OCI-LY3 (cell line): ENCODE measurements around the gene ZNF611.
"Not testable (repeated sequence)": the region's sequence is repeated elsewhere in the genome, so short reads cannot be mapped to it uniquely, and the experiment has no call there.

Experiments used
- H2AFZ ChIP-seq: fragments of 200-600, 300-600 bp; shearing (Covaris generic); 2 replicates; pipeline ENCODE4 v1.6.0; 2014; ENCODE audit warnings: antibody characterized with exemption, low read depth, low read length
- H3K27ac ChIP-seq: fragments of 200-600, 300-600 bp; sonication (generic); 2 replicates; pipeline ENCODE4 v1.5.1; 2014; ENCODE audit warnings: mild to moderate bottlenecking, low read length, moderate library complexity, mixed read lengths
- H3K27me3 ChIP-seq: fragments of 200-600, 300-600 bp; sonication (generic); 2 replicates; pipeline ENCODE4 v1.6.1; 2014; ENCODE audit warnings: low read depth, low read length, mixed read lengths
- H3K36me3 ChIP-seq: fragments of 200-600, 300-600 bp; sonication (generic); replicated peaks from 2 replicates; pipeline ENCODE3; 2014; ENCODE audit warnings: low read depth, low read length, mixed read lengths
- H3K4me1 ChIP-seq: fragments of 300-600, 200-600 bp; sonication (generic); 2 replicates; pipeline ENCODE4 v1.6.1; 2014; ENCODE audit warnings: low read length, mixed read lengths
- H3K4me2 ChIP-seq: fragments of 200-600, 300-600 bp; sonication (generic); 2 replicates; pipeline ENCODE4 v1.6.1; 2014; ENCODE audit warnings: low read length, mixed read lengths
- H3K4me3 ChIP-seq: fragments of 300-600, 200-600 bp; sonication (generic); 2 replicates; pipeline ENCODE4 v1.5.1; 2014; ENCODE audit warnings: antibody characterized with exemption, mild to moderate bottlenecking, low read length, moderate library complexity
- H3K79me2 ChIP-seq: fragments of 300-600, 200-600 bp; shearing (Covaris generic); 2 replicates; pipeline ENCODE4 v1.6.1; 2014; ENCODE audit warnings: mild to moderate bottlenecking, low read length, mixed read lengths
- H3K9ac ChIP-seq: fragments of 300-600, 200-600 bp; shearing (Covaris generic); 2 replicates; pipeline ENCODE4 v1.6.0; 2014; ENCODE audit warnings: mild to moderate bottlenecking, low read length, moderate library complexity
- H3K9me3 ChIP-seq: fragments of 200-600, 300-600 bp; shearing (Covaris generic); 2 replicates; pipeline ENCODE4 v1.6.1; 2014; ENCODE audit warnings: low read length, mixed read lengths; ENCODE audit not compliant: insufficient read depth
- H4K20me1 ChIP-seq: fragments of 200-600, 300-600 bp; sonication (generic); 2 replicates; pipeline ENCODE4 v1.6.1; 2016; ENCODE audit warnings: low read length, mixed read lengths; ENCODE audit not compliant: insufficient read depth
- CTCF ChIP-seq: fragments of 200-600, 300-600 bp; sonication (generic); IDR thresholded peaks from 2 replicates; pipeline ENCODE4 v1.5.1; 2014; ENCODE audit warnings: antibody characterized with exemption, low read length, low read depth
- EZH2phosphoT487 ChIP-seq: fragments of 200-600 bp; shearing (Covaris generic); IDR thresholded peaks from 2 replicates; pipeline ENCODE4 v1.6.1; 2018; ENCODE audit warnings: antibody characterized with exemption, mixed run types, low read depth

The ZNF611 gene

GRCh38 chr19:52710538-52710937, 24.3 kb downstream of the ZNF611 start:
- Histone ChIP-seq H3K4me3 (no peak overlapping the region), H4K20me1 (no peaks in the 10 kb centered on the region), H3K36me3 (peaks cover 59% of the 10 kb centered on the region), H3K9me3 (peaks cover 12% of the 10 kb centered on the region; the same call in 1 of the 2 replicates), H3K27ac (no peak overlapping the region), H3K4me1 (no peaks in the 10 kb centered on the region), H2AFZ (no peak overlapping the region), H3K9ac (no peak overlapping the region), H3K27me3 (no peaks in the 10 kb centered on the region), H3K4me2 (no peak overlapping the region), H3K79me2 (no peaks in the 10 kb centered on the region)
- TF ChIP-seq CTCF (no peak), EZH2phosphoT487 (no peak)

DNA sequence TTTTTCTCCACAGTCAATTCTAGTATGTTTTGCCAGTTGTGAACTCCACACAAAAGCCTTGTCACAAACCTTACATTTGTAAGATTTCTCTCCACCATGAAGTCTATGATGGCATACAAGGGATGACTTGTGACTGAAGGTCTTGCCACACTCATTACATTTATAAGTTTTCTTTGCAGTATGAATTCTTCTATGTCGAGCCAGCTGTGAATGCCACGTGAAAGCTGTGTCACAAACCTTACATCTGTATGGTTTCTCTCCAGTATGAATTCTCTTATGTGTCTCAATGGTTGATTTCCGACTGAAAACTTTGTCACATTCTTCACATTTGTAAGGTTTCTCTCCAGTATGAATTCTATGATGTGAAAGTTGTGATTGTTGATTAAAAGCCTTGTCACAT, 29.2 kb downstream of the ZNF611 start:
- H3K79me2 ChIP-seq, H3K4me1 ChIP-seq: not testable (repeated sequence)
- H3K9me3 ChIP-seq = peaks cover 21% of the 10 kb centered on the region

GRCh38 chr19:52703917-52704316, 30.9 kb downstream of the ZNF611 start:
- H4K20me1 ChIP-seq = no peaks in the 10 kb centered on the region
- no peak overlapping the region for H3K9ac ChIP-seq
- peaks cover 21% of the 10 kb centered on the region for H3K9me3 ChIP-seq
- H3K4me1 ChIP-seq = no peaks in the 10 kb centered on the region
- H3K27ac ChIP-seq = no peak overlapping the region
- H3K36me3 ChIP-seq = peaks cover 36% of the 10 kb centered on the region
- no peak overlapping the region for H3K4me3 ChIP-seq
- TF ChIP-seq CTCF (no peak), EZH2phosphoT487 (no peak)
- H3K79me2 ChIP-seq = no peaks in the 10 kb centered on the region
- no peak overlapping the region for H3K4me2 ChIP-seq
- no peak overlapping the region for H2AFZ ChIP-seq
- no peaks in the 10 kb centered on the region for H3K27me3 ChIP-seq

More for the DNA sequence above, 29.2 kb downstream of the ZNF611 start:
- not testable (repeated sequence) for H2AFZ ChIP-seq, H3K27me3 ChIP-seq, H3K4me3 ChIP-seq, H3K9ac ChIP-seq, H3K4me2 ChIP-seq, H4K20me1 ChIP-seq, H3K27ac ChIP-seq
- peaks cover 46% of the 10 kb centered on the region for H3K36me3 ChIP-seq

DNA sequence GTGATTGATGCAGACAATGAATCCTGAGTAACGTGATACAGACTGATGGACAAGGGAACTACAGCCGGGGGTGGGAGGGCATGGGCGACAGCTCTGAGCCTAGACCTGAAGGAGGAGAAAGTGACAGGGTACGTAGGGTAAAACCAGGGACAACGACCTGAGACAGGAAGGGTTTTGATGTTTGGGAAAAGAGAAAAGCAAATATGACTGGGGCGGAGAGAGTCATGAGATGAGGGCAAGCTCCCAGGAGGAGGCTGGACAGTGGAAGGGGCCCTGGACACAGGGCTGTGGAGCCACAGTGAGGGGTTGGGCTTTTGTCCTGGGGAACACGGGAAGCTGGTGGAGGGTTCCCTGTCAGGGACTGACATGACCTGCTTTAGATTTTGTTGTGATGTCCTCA, 34.2 kb downstream of the ZNF611 start:
- Histone ChIP-seq H3K9me3 (peaks cover 10% of the 10 kb centered on the region), H3K4me2 (no peak overlapping the region), H3K79me2 (no peaks in the 10 kb centered on the region), H3K27me3 (no peaks in the 10 kb centered on the region), H2AFZ (no peak overlapping the region), H3K9ac (no peak overlapping the region), H3K4me3 (no peak overlapping the region), H3K27ac (no peak overlapping the region), H3K36me3 (peaks cover 14% of the 10 kb centered on the region), H3K4me1 (no peaks in the 10 kb centered on the region), H4K20me1 (no peaks in the 10 kb centered on the region)
- no peak for TF ChIP-seq CTCF
- no peak for TF ChIP-seq EZH2phosphoT487

DNA sequence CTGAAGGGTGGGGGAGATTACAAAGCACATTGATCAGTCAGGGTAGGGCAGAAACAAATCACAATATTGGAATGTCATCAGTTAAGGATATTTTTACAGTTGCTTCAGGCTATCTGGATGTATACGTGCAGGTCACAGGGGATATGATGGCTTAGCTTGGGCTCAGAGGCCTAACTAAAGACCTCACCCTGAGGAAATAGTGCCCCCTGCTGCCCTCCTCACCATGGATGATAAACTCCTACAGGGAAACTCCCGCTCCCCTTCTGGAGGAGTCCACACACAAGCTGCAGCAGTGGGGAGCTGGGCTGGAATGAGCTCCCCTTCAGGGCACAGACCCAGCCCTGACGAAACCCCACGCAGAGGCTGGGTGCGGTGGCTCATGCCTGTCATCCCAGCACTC, 35.3 kb downstream of the ZNF611 start:
- not testable (repeated sequence) for H3K9me3 ChIP-seq, H3K27me3 ChIP-seq, H3K79me2 ChIP-seq, H3K4me3 ChIP-seq, H3K4me2 ChIP-seq, H3K36me3 ChIP-seq, H3K27ac ChIP-seq, H3K4me1 ChIP-seq, H4K20me1 ChIP-seq, H3K9ac ChIP-seq, H2AFZ ChIP-seq
